ENCODE measurements around the gene YTHDC2.
A peak's percentile ranks its signal among the peaks of the same experiment; 100 is the strongest.

Gene YTHDC2

GRCh38 chr5:113513384-113514288 lies at the start of gene YTHDC2:
Gene YTHDC2, plus strand, starts transcription at chr5:113513694. Its CDS starts 202 bp downstream, at chr5:113513896.
- DNase-seq: peak; percentile 87

DNA sequence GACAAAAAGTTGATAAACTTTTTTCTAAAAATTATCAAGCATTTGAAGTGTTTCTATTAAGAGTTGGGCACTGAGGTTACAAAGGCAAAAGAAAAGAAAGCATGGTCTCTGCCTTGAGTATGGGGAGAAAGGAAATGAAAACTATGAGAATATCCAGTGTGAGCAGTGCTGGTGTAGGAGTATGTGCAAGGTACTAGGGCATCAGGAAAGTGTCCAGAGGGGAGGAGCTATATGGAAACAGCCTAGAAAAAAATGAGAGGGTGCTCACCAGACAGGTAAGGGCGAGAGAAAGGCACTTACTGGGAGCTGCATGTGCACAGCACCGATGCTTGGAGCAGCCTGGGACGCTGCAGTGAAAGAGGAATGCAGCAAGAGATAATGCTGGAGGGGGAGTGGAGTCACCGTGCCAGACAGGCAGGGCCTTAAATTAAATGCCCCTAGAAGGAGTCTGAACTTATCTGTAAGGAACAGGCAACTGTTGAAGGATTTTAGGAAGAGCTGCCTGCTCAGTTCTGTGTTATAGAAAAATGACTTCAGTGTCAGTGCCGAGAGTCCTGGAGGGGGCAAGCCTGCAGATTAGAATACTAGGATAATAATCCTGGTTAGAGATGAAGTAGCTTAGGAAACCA lies 39.3 kb upstream of the YTHDC2 start:
- DNase-seq: no peak

GRCh38 chr5:113478691-113479090 lies 34.8 kb upstream of the YTHDC2 start:
- no peak for DNase-seq

GRCh38 chr5:113480243-113480642 lies 33.3 kb upstream of the YTHDC2 start:
- no peak for DNase-seq

DNA sequence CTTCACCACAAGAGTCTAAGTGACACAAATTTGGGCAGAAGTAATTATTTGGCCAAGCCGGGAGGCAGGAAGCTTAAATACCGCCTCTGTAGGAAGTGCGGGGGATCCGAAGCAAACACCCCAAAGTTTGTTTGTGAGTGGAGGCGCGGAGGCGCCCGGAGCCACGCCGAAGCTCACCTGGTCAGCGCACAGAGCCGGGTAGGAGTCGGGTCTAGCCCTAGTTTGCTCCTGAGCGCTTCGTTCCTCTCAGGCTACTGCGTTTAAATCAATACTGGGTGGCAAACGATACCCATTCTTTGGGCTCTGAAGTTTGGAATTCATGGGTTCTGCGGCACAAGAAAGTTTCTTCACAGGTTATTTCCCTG lies 26.1 kb upstream of the YTHDC2 start:
- no peak for DNase-seq

GRCh38 chr5:113487781-113488644 lies 25.5 kb upstream of the YTHDC2 start, which contains the start of gene MCC:
Gene MCC, minus strand, starts transcription at chr5:113488453.
- no peak for DNase-seq

DNA sequence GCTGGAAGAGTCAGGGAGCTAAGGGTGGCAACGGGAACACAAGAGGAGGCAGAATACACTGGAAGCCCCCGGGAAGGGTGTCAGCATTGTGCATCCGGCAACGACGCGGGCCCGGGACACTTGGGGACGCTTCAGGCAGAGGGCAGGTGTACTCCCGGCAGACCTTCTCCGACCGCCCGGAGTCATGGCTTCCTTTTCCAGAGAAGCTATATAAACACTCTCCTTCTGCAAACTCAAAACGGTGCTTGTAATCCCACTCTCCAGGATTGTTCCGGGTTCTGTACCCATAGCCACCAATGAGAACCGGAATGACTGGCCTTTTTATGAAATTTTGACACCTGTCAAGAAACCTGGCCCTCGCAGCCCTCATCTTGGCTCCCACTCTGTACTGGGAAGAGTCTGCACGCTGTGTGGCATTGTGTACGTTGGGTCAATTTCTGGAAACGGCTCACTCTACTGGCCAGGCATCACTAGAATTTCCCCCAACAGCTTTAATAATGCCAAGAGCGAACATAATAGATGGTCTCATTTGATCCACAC lies 24.8 kb upstream of the YTHDC2 start:
- no peak for DNase-seq

GRCh38 chr5:113489299-113489698 lies 24.2 kb upstream of the YTHDC2 start:
- DNase-seq: peak; percentile 40

- no peak for DNase-seq
These were observed 23.2 kb upstream of the YTHDC2 start for GRCh38 chr5:113490317-113490716.

DNA sequence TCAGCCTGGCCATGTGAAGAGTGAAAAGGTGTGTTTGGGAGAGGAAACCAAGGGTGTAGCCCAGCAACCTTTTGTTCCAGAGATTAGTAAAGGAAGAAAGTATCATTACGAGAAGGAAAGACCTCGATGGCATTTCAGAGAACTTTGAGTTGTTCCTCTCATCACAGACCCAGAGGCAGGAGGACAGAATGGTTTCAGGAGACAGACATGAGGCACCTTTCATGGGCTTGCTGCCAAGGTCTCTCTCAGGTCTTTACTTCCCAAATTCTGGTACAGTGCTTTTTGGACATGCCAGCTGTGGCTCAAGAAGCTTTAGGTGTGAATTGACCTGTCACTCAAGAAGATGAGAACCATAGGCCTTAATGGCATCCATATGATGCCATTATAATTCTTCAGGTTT lies 22.5 kb upstream of the YTHDC2 start:
- DNase-seq: no peak

DNA sequence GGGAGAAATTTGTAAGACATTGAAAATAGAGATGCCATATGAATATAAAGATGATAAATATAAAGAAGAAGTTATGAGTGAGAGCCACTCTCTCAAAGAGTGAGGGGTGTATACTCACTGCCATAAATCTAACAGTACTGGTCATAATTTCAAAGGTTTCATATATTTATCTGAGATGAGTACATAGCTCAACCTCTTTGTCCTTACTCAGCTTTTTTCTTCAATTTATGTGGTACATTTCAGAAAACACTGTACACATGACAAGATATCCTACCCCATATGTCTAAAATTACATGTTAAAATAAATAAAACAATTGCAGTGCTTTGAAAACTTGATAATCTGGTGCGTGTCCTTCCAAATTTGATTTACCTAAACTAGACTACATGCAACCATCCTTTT lies 20.0 kb upstream of the YTHDC2 start:
- DNase-seq: no peak

DNA sequence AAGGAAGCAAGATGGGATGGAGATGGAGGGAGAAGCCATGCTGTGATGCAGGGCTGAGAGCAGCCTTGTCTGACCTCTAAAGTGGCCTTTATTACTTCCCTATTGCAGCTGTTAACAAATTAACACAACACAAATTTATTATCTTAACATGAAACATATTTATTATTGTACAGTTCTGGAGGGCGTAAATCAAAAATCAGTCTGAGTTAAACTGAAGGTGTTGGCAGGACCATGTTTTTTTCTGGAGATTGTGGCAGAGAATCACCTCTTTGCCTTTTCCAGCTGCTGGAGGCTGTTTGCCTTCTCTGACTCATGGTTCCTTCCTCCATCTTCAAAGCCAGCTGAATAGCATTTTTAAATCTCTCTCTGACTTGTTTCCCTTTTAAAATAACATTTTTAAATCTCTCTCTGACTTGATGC lies 18.1 kb upstream of the YTHDC2 start:
- DNase-seq: no peak

GRCh38 chr5:113502073-113502472 lies 11.4 kb upstream of the YTHDC2 start:
- DNase-seq: no peak

DNA sequence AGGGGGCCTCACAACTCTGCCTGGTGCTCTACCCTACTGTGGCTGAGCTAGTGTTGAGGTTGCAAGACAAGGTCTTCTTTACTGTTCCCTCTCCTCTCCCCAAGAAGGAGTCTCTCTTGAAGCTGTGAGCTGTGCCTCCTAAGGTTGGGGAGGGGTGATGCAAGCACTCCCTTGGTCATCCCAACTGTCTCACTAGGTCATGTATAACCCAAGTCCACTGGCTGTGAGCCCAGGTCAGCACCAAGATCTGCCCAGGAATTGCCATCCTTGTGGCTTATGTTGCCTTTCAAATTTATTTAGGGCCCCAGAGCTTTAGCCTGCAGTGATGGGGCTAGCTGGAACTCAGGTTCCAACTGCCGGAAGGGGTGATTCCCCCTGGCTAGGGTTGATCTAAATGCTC lies 10.3 kb upstream of the YTHDC2 start:
- no peak for DNase-seq

DNA sequence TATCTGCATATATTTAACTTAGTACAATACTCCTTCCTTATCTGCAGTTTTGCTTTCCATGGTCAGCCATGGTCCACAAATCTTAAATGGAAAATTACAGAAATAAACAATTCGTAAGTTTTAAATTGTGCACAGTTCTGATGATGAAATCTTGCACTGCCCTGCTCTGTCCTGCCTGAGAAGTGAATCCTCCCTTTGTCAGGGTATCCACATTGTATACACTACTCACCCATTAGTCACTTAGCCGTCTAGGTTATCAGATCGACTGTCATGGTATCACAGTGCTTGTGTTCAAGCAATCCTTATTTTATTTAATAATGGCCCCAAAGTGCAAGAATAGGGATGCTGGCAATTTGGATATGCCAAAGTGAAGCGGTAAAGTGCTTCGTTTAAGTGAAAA lies 8.3 kb upstream of the YTHDC2 start:
- DNase-seq: no peak

DNA sequence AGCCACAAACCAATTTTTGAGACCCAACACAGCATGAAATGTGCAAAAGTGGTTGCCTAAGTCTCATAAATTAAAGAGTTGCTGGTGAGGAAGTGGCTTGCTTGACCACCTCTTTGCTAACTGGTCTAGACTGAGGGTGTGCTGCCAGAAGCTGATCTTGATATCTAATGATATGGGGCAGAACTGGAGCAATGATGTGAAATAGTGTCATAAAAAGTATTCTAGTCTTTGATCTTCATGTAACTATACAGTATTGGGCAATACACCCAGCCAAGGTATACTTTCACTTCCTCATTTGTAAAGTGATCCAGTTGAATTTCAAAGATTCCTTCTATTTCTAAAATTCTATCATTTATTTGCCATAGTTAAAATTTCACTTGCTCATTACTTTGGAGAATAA lies 5.9 kb upstream of the YTHDC2 start:
- DNase-seq: no peak

DNA sequence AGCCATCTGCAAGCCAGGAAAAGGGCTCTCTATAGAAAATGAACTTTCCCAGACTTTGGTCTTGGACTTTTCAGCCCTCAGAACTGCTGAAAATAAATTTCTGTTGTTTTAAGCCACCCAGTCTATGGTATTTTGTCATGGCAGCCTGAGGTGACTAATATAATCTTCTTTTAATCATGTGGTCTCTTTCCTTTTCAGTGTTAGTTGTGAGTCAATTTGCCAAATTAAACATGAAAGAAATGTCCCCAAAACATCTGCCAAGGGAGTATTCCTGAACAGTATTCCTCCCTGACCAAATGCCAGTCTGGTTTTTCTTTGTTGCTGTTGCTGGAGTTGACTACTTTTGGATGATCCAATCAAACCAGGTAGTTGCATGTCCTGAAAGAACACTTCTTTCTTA lies 4.7 kb upstream of the YTHDC2 start:
- no peak for DNase-seq

DNA sequence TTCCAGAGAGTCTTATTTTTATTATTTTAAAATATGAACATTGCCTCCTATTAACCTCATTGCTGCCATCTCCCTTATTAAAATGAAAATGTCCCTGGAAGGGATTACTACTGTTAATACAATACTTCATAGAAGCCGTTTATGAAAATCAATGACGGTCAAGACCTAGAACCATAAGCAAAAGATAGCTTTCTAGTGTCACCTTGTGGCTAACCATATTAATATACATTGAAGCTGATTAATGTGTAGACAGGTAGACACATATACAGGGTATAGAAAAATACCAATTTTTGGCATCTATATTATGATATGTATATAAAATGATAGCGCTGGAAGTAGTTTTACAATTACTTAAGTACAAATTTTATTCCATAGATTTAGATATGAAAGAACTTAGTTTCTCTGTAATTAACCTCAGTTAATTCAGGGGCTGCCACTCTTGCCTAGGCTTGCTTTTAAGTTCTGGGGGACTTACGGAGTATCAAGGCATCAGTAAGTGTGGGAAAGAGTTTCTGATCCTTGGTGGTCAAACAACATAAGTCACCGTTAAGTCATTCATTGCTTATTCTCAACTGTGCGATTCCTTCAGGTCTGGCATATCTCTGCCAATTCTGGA lies 2.5 kb upstream of the YTHDC2 start:
- peak; percentile 65 for DNase-seq

DNA sequence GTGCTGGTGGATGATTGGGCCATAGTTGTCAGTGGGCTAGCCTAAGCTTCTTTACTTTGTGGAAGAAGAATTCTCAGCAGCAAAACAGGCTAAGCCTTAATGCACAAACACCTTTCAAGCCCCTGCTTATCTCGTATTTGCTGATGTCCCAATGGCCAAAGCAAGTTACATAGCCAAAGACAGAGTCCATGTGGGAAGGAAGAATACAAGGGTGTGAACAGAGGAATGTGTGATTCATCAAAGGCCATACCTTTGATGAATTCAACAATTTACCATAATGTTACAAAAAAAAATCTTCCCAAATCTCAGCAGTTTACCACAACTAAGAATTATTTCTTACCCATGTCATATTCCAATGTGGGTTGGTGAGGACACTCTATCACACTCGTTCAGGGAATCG lies 1.2 kb upstream of the YTHDC2 start:
- DNase-seq: no peak

DNA sequence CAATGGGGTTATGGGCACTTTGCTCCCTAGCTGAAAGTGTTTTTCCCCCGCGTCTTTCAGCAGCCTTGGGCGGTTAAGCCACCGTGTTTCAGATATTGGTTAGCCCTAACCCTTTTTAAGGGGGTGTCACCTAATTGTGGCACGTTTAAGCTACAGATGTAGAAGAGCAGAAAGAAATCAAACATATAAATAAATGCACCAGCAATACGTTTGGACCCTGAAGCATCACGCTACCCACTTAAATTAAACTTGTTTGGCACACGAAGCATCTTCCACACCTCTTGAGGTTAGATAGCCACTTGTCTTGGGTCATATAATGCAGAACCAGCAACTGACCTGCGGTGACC lies 768 bp downstream of the YTHDC2 start:
- DNase-seq: peak; percentile 20

GRCh38 chr5:113518884-113519283 lies 5.4 kb downstream of the YTHDC2 start:
- no peak for DNase-seq

GRCh38 chr5:113519412-113519811 lies 5.9 kb downstream of the YTHDC2 start:
- no peak for DNase-seq

DNA sequence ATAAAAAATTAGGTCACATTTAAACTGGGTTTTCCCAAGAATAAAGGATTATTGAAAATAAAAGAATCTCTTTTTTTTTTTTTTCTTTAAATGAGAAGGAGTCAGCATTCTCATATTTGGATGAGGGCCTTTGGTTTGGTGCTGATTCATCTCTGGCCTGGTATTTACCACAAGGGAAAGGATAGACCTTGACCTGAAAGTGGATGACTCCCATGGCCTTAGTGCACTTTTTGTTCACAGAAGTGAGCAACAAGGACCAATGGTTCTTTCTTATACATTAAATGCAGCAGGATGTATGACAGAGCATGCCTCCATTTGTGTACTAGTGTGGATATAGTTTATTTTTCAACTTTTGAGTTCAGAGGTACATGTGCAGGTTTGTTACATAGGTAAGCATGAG lies 6.9 kb downstream of the YTHDC2 start:
- no peak for DNase-seq
